GM12878 (cell line): Measurements from ENCODE around the gene TMEM235. TPM values are rescaled to one million over a fixed set of nuclear protein-coding genes. Genes with fewer than 3 reads are reported as not detected.

ENCODE experiments used
- ATAC-seq: fragments of 200-7000 bp; cut with Tn5 transposase; 3 replicates; pipeline ENCODE4 v1.9.1; 2020; ENCODE audit warnings: mild to moderate bottlenecking, moderate library complexity
- BruUV-seq: library from RNA; stranded (reverse); fragments of 400-500 nt; replicated peaks from 2 replicates; lab custom pipeline; 2021; lab: Mats Ljungman, UMichigan
- CTCF ChIA-PET: fragments of 300-600 bp; sonication (Branson Sonifier 250); formaldehyde crosslinking; extraction: SDS; loops from one replicate; lab custom pipeline; 2021; ENCODE audit warnings: inconsistent platforms; lab: Yijun Ruan, JAX
- POLR2A ChIA-PET: fragments of 350-600 bp; formaldehyde crosslinking; extraction: SDS; loops from one replicate; lab custom pipeline; 2021; ENCODE audit warnings: inconsistent platforms; lab: Charles Lee
- RAD21 ChIA-PET: fragments of 300-600 bp; sonication (Branson Sonifier 250); formaldehyde crosslinking; loops from one replicate; lab custom pipeline; 2023; ENCODE audit warnings: antibody characterized with exemption; ENCODE audit not compliant: unreplicated experiment; lab: Charles Lee
- SMC1A ChIA-PET: fragments of 300-600 bp; sonication (Branson Sonifier 250); formaldehyde crosslinking; loops from one replicate; lab custom pipeline; 2023; ENCODE audit not compliant: unreplicated experiment, uncharacterized antibody; lab: Charles Lee
- DNase-seq: peaks from one replicate; pipeline ENCODE4 v3.0.0-alpha.2; 2011; ENCODE audit warnings: low read depth, low spot score
- FAIRE-seq: peaks from 3 replicates; lab custom pipeline; 2011; peaks lifted over from hg19 to GRCh38; lab: Jason Lieb, UNC
- H2AFZ ChIP-seq: 2 replicates; pipeline ENCODE4 v1.6.0; 2011; ENCODE audit warnings: low read depth, low read length, control low read depth; ENCODE audit not compliant: control insufficient read depth
- H3K27ac ChIP-seq: 2 replicates; pipeline ENCODE4 v1.5.1; 2011; ENCODE audit warnings: control low read depth; ENCODE audit not compliant: control insufficient read depth, insufficient read depth
- H3K27me3 ChIP-seq, 2 experiments: replicated peaks in 1 of 2; 2 replicates each; pipeline versions ENCODE4 v1.6.0 to v1.6.1; 2011; ENCODE audit warnings: low read length in 1 of 2; ENCODE audit not compliant: control insufficient read depth in 2 of 2, insufficient read depth in 2 of 2
- H3K36me3 ChIP-seq, 2 experiments: 2 replicates each; pipeline ENCODE4 v1.5.1; 2011; ENCODE audit warnings: low read length in 1 of 2; ENCODE audit not compliant: control insufficient read depth in 2 of 2, insufficient read depth in 2 of 2
- H3K4me1 ChIP-seq: 2 replicates; pipeline ENCODE4 v1.6.1; 2011; ENCODE audit warnings: mild to moderate bottlenecking, low read length, moderate library complexity, mixed read lengths; ENCODE audit not compliant: control insufficient read depth, insufficient read depth
- H3K4me2 ChIP-seq: 2 replicates; pipeline ENCODE4 v1.6.0; 2011; ENCODE audit warnings: control low read depth; ENCODE audit not compliant: control insufficient read depth, insufficient read depth
- H3K4me3 ChIP-seq: fragments of 200-600 bp; sonication (generic); 2 replicates; pipeline ENCODE4 v1.5.1; 2016
- H3K79me2 ChIP-seq: 2 replicates; pipeline ENCODE4 v1.6.0; 2011; ENCODE audit warnings: low read length; ENCODE audit not compliant: control insufficient read depth, insufficient read depth
- H3K9ac ChIP-seq: 2 replicates; pipeline ENCODE4 v1.8.0; 2011; ENCODE audit warnings: low read length, control low read depth, mixed read lengths; ENCODE audit not compliant: control insufficient read depth, insufficient read depth
- H3K9me3 ChIP-seq: replicated peaks from 3 replicates; pipeline ENCODE4 v1.5.1; 2011; ENCODE audit warnings: mild to moderate bottlenecking, low read length; ENCODE audit not compliant: control insufficient read depth, insufficient read depth
- H4K20me1 ChIP-seq: 2 replicates; pipeline ENCODE4 v1.6.0; 2011; ENCODE audit not compliant: control insufficient read depth, insufficient read depth
- BHLHE40 ChIP-seq, 2 experiments: fragments of 450-650 bp in 1 of 2; IDR thresholded peaks; 2 replicates each; pipeline ENCODE4 v1.6.1; 2011 to 2017; ENCODE audit warnings: low read depth in 2 of 2, borderline replicate concordance in 1 of 2, improper control_type of control experiment in 1 of 2, low read length in 1 of 2, mild to moderate bottlenecking in 1 of 2
- IKZF1 ChIP-seq: fragments of 450-650 bp; conservative IDR thresholded peaks from 2 replicates; pipeline ENCODE4 v1.6.1; 2017; ENCODE audit warnings: antibody characterized with exemption, mild to moderate bottlenecking
- NFXL1 ChIP-seq: fragments of 450-650 bp; IDR thresholded peaks from 2 replicates; pipeline ENCODE4 v1.6.1; 2017; ENCODE audit warnings: antibody characterized with exemption, mild to moderate bottlenecking, borderline replicate concordance
- PML ChIP-seq: IDR thresholded peaks from 2 replicates; pipeline ENCODE4 v1.6.1; 2012; ENCODE audit warnings: low read length, inconsistent platforms
- RB1 ChIP-seq: fragments of 450-650 bp; formaldehyde crosslinking; IDR thresholded peaks from 2 replicates; pipeline ENCODE4 v1.6.1; 2017; ENCODE audit warnings: mild to moderate bottlenecking, borderline replicate concordance
- RELA ChIP-seq: fragments of 450-650 bp; IDR thresholded peaks from 2 replicates; pipeline ENCODE4 v1.8.0; 2014; ENCODE audit warnings: borderline replicate concordance; ENCODE audit not compliant: partially characterized antibody
- RUNX3 ChIP-seq: IDR thresholded peaks from 2 replicates; pipeline ENCODE4 v1.6.1; 2012; ENCODE audit warnings: low read length, inconsistent platforms
- SRF ChIP-seq, 2 experiments: IDR thresholded peaks; 2 replicates each; pipeline ENCODE4 v1.6.1; 2011; ENCODE audit warnings: low read depth in 2 of 2, low read length in 2 of 2, mild to moderate bottlenecking in 1 of 2, moderate library complexity in 1 of 2
- ZNF592 ChIP-seq: fragments of 450-650 bp; IDR thresholded peaks from 2 replicates; pipeline ENCODE4 v1.6.1; 2017; ENCODE audit warnings: mild to moderate bottlenecking, moderate library complexity
- WGBS: methylation state at CpG from one replicate; pipeline ENCODE4 v1.1.6; 2016; ENCODE audit warnings: low lambda C conversion rate; ENCODE audit not compliant: insufficient replicate concordance, insufficient coverage; ENCODE audit errors: missing lambda C conversion rate; 5-methylcytosine and 5-hydroxymethylcytosine counted together
- in situ Hi-C: fragments of 300-500 bp; cut with MboI; formaldehyde crosslinking; loops from 9 replicates; pipeline ENCODE4 v1.14.3; 2018; ENCODE audit warnings: mixed read lengths
- intact Hi-C: fragments of 100-400 bp; cut with micrococcal nuclease; formaldehyde crosslinking; loops from one replicate; pipeline ENCODE4 v1.14.2; 2022; ENCODE audit not compliant: unreplicated experiment
- polyA plus RNA-seq, 11 experiments: library from polyadenylated mRNA; depleted of rRNA in 4 of 11; unstranded in 6 of 11; stranded (reverse) in 5 of 11; fragments of >200 nt; fragmentation: Nextera tagmentation in 4 of 11; fragmentation: Illumina TruSeq in 1 of 11; extraction: Ambion mirVana in 4 of 11; extraction: Trizol in 1 of 11; gene quantifications; 1 replicate in 1 of 11; 2 replicates in 10 of 11; pipeline versions ENCODE4 v1.2.1 to v1.2.3, GENCODE V29; 2011 to 2016; ENCODE audit warnings: inconsistent platforms in 2 of 11, missing spikeins in 2 of 11, low read depth in 1 of 11
- total RNA-seq, 4 experiments: library from RNA; depleted of rRNA in 3 of 4; stranded (reverse); fragments of >200 nt in 3 of 4; fragmentation: Illumina TruSeq in 1 of 4; extraction: Trizol in 1 of 4; gene quantifications; 2 replicates each; pipeline versions ENCODE4 v1.2.1 to v1.2.3, GENCODE V29; 2013 to 2021

TMEM235 gene
- total and polyA plus RNA-seq, 10 of the 15 experiments (the other 5 are each of a cell fraction or from before 2014, with no cell fraction given): not detected

GRCh38 chr17:78230252-78230962, 1.0 kb upstream of the TMEM235 start:
- ChIA-PET POLR2A (interaction anchor here (0.5 to 1.1 kb wide), 2 partner anchors 30 to 124 kb away, joined by 3 to 4 read pairs; no protein-coding TSS in a partner anchor), SMC1A (no interaction called here), RAD21 (no interaction called here), CTCF (interaction anchor here (0.6 kb wide), 1 partner anchor 38 kb away, joined by 4 read pairs; no protein-coding TSS in a partner anchor)
- TF ChIP-seq NFXL1 (no peak), RELA (peak; percentile 38), PML (no peak), ZNF592 (no peak), IKZF1 (peak; percentile 29; the same call in 1 of the 2 replicates), RB1 (no peak), RUNX3 (peak; percentile 51), SRF (IDR thresholded peaks at IDR 0.05; ENCODE audit: low read depth in 2 of 2, low read length in 2 of 2) (no peak), BHLHE40 (IDR thresholded peaks at IDR 0.05; ENCODE audit: borderline replicate concordance in 1 of 2, low read depth in 2 of 2, low read length in 1 of 2) (peak; percentile 48 to 63; a peak in 3 of 4 replicates)
- Histone ChIP-seq H3K4me3 (no peak overlapping the region), H4K20me1 (no peaks in the 10 kb centered on the region), H3K36me3 (no peaks in the 10 kb centered on the region), H2AFZ (no peak overlapping the region), H3K9ac (no peak overlapping the region), H3K4me1 (peaks cover 2% of the 10 kb centered on the region; the same call in 1 of the 2 replicates), H3K9me3 (no peaks in the 10 kb centered on the region), H3K27ac (no peak overlapping the region), H3K27me3 (peaks cover 6 to 9% of the 10 kb centered on the region in 2 experiments; a peak in 3 of 4 replicates), H3K4me2 (no peak overlapping the region), H3K79me2 (no peaks in the 10 kb centered on the region)
- DNase-seq: no peak
- FAIRE-seq: no peak
- 16% methylated on average over 13 of the region's 13 CpGs for WGBS
- intact Hi-C loops (no loop called here), in situ Hi-C loops (no loop called here)
- peak; percentile 56 for ATAC-seq
- BruUV-seq: no TSS peak
